GM19328 (cell line): ENCODE results near the gene ZNF333.
"Not testable (repeated sequence)": the region's sequence is repeated elsewhere in the genome, so short reads cannot be mapped to it uniquely, and the experiment has no call there.

Experiments used
- ATAC-seq: cut with Tn5 transposase; IDR thresholded peaks from one replicate; pipeline ENCODE4 v1.9.1; 2021; ENCODE audit warnings: mild to moderate bottlenecking, moderate library complexity; ENCODE audit not compliant: unreplicated experiment

The ZNF333 gene

DNA sequence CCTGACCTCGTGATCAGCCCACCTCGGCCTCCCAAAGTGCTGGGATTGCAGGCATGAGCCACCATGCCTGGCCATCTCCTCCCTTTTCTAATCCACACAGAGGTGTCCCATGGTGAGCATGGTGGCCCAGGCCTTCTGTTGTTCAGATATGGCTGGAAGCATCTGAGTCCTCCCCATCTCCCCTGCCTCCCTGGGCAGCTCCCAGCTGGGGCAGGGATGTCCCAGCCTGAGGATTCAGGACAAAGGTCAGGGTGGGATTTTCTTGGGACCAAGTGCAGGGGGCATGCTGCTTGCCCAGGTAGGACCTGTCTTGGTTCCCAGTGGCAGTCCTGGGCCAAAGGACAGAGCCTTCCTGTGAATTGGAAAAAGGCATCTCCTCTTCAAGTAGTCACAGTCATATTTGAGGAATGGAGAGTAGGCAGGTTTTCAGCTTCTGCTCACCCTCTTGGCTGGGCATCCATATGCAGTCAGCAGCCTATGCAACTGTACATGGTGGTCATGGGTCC lies 77.7 kb downstream of the ZNF333 start:
- ATAC-seq, result no peak

- no peak for ATAC-seq
These were observed 78.2 kb downstream of the ZNF333 start for GRCh38 chr19:14768001-14768400.

DNA sequence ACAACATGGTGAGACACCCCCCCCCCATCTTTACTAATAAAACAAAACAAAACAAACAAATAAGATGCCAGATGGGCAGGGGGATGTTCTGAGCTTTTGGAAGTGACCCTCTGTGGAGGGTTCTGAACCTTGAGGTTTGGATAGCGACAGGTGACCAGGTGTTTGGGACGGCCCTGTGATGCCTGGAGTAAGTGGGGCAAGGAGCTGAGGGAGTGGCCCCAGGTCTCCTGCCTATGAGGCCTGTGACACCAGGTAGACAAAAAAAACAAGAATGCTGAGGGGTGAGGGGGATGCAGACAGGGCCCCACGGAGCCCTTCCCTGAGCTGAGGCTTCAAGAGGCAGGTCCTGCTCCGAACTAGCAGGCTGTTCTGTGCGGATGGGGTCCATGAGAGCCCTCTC lies 79.4 kb downstream of the ZNF333 start:
- ATAC-seq, result no peak

GRCh38 chr19:14770136-14770535 lies 80.3 kb downstream of the ZNF333 start:
- no peak for ATAC-seq

GRCh38 chr19:14770944-14771839 lies 81.3 kb downstream of the ZNF333 start:
- ATAC-seq, result no peak

DNA sequence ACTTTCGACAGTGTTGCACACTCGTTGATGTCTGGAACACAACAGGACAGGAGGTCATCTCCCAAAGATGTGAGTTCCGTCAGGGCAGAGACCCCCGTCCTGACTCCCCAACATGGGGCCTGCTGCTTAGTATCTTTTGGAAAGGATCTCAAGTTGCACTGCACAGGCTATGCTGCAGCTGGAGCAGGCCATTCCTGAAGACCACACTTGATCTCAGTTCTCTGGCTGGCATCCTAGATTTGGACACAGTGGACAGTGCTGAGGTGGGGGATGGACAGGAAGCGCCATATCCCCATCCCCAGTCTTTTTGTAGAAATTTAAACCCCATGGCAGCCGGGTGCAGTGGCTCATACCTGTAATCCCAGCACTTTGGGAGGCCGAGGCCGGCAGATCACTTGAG lies 82.6 kb downstream of the ZNF333 start:
- ATAC-seq, result no peak

DNA sequence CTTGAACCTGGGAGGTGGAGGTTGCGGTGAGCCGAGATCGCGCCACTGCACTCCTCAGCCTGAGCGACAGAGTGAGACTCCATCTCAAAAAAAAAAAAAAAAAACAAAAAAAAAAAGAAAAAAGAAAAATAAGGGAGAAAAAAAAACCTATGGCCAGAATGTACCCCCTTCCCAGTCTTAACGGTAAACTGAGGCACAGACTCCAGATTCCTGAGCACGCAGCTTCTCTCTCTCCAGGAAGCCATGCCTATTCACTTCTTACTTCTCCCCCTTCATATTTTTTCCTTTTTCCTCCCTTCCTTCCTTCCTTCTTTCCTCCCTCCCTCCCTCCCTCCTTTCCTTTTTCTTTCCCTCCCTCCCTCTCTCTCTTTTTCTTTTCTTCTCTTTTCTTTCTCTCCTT lies 83.1 kb downstream of the ZNF333 start:
- ATAC-seq, result no peak

DNA sequence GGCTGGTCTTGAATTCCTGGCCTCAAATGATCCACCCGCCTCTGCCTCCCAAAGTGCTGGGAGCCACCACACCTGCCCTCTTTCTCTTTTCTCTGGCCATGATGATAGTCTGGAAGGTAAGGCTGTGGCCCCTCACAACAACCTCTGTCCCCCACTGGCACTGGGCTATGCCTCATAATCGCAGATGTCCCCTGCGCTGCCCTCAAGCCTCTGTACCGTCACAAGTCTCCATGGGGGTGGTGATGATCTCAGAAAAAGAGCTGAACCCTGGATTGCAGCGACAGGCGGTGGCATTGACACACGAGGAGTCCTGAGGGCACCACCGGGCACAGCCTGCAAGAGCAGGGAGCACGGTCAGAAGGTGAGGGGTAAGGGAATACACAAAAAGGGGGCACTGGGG lies 83.9 kb downstream of the ZNF333 start:
- not testable (repeated sequence) for ATAC-seq

DNA sequence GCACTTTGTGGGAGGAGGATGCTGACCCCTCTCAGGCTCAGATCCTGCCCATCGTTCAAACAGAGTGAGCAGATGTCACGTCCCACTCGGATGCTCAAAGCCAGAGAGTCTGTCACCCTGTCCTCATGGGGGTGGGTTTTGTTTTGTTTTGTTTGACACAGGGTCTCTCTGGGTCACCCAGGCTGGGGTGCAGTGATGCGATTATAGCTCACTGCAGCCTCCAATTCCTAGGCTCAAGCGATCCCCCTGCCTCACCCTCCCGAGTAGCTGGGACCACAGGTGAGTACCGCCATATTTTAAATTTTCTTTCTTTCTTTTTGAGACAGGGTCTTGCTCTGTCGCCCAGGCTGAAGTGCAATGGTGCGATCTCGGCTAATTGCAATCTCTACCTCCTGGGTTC lies 84.5 kb downstream of the ZNF333 start:
- ATAC-seq, result no peak

DNA sequence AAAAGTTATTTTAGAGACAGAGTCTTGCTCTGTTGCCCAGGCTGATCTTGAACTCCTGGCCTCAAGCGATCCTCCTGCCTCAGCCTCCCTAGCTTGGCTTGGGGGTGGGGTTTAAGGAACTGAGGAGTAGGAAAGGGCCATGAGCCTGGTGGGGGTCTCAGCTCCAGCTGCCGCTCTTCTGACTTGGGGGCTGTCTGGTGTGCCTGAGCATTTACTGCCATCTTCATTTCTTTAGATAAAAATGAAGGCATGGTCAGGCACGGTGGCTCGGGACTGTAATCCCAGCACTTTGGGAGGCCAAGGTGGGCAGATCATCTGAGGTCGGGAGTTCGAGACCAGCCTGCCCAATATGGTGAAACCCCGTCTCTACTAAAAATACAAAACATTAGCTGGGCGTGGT lies 85.5 kb downstream of the ZNF333 start:
- not testable (repeated sequence) for ATAC-seq

GRCh38 chr19:14775869-14776586 lies 86.2 kb downstream of the ZNF333 start:
- no peak for ATAC-seq

GRCh38 chr19:14777645-14778044 lies 87.8 kb downstream of the ZNF333 start:
- not testable (repeated sequence) for ATAC-seq

DNA sequence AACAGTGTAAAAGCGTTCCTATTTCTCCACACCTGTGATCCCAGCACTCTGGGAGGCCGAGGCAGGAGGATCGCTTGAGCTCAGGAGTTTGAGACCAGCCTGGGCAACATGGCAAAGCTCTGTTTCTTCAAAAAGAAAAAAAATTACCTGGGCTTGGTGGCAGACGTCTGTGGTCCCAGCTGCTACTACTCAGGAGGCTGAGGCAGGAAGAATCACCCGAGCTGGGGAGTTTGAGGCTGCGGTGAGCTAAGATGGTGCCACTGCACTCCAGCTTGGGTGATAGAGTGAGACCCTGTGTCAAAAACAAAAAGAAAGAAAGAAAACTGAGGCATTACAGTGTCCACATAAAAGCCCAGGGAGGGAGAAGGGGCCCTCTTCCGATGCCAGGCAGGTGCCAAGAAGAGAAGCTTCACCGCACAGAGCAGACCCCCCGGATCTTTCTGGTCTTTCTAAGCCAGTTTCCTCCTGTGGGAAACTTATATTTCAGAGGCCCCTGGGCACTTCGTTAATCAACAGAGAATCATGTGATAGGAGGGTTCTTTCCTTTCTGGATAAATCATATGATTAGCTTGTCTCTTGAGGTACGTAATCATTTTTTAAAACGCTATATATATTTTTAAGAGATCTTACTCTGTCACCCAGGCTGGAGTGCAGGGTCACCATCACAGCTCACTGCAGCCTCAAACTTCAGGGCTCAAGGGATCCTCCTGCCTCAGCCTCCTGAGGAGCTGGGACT lies 88.4 kb downstream of the ZNF333 start, which contains the start of gene ADGRE2:
Gene ADGRE2 (minus strand): TSS at position 451 of the 736 bp plus-strand sequence. CDS start 1,804 bp downstream, outside the sequence.
- not testable (repeated sequence) for ATAC-seq

DNA sequence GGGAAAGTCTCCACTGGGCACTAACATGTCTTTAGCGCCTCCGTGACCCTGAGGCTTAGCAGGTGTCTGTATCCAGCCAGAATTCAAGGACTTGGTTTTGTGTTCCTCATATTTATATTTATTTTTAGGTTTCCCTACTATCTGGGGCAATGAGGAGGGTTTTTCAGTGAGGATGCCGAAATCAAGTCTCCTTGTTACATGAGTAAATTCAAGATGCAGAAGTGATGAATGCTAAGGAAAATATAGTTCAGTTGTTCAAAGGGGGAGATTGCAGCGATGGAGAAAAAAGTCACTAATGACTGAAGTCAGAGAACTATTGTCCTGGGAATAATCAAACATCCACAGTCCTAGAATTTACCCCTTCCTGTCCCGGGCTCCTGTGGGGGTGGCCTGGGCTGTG lies 89.3 kb downstream of the ZNF333 start:
- ATAC-seq, result no peak

DNA sequence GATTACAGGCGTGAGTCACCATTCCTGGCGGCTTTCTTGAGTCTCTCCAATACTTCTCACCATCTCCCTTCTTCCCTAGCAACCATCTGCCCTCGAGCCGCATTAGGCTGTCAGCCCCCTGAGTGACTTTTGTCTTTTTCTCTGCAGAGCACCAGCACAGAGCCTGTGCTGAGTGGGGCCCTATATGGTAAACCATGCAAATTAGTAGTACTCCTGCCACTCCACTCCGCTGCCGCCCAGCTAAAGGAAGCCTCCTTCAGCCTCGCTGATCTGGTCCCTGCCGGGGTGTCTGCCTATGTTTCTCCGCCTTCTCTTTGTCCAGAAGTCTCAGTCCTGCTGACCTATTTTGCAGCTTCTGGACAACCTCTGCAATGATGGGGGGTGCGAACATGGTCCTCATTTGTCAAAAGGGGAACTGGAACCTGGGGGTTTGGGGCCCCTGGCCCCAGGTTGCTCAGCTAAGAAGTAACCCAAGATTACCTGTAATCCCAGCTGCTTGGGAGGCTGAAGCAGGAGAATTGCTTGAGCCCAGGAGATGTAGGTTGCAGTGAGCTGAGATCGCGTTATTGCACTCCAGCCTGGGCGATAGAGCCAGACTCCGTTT lies 90.9 kb downstream of the ZNF333 start:
- ATAC-seq, result not testable (repeated sequence)

DNA sequence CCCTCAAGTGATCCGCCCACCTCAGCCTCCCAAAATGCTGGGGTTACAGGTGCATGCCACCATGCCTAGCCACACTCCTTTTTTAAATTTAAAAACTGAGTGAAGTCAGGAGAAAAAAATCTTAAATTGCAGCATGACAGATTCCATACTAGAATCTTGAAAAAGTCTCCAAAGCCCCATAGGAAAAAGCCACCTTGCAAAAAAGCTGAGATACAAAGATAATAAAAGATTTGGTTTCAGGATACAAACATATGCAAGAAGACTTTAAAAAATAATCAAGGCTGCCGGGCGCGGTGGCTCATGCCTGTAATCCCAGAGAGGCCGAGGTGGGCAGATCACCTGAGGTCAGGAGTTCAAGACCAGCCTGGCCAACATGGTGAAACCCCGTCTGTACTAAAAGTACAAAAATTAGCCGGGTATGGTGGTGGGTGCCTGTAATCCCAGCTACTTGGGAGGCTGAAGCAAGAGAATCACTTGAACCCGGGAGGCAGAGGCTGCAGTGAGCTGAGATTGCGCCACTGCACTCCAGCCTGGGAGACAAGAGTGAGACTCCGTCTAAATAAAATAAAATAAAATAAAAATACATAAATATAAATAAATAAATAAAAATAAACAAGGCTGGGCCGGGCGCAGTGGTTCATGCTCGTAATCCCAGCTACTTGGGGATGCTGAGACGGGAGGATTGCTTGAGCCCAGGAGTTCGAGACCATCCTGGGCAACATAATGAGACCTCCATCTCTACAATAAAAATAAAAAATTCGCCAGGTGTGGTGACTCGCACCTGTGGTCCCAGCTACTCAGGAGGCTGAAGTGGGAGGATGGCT lies 92.1 kb downstream of the ZNF333 start:
- not testable (repeated sequence) for ATAC-seq

- ATAC-seq, result no peak
These were observed 93.0 kb downstream of the ZNF333 start for GRCh38 chr19:14782626-14783409.
